ENCODE data around the gene RAB20.

RAB20 gene

DNA sequence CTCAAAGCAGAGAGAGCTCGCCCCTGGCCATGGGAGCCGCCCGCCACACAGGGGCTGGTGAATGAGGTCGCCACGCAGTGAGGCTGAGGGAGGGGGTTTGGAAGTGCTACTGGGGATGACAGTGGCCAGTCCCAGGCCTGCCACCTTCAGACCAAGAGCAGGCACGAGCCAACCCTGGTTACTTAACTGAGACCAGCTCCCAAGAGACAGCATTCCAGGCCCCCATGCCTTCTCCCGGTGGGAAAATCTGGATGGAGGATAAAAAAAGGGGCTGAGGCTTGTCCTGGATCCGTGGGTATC is 43.3 kb downstream of the RAB20 start:
- TF ChIP-seq Cebpa-rat (IDR thresholded peaks at IDR 0.05), result no peak
- peak overlapping the region; percentile 81 for H3K4me2 ChIP-seq
- H4K20me1 ChIP-seq, result peaks cover 10% of the 10 kb centered on the region; the same call in 1 of the 2 replicates

DNA sequence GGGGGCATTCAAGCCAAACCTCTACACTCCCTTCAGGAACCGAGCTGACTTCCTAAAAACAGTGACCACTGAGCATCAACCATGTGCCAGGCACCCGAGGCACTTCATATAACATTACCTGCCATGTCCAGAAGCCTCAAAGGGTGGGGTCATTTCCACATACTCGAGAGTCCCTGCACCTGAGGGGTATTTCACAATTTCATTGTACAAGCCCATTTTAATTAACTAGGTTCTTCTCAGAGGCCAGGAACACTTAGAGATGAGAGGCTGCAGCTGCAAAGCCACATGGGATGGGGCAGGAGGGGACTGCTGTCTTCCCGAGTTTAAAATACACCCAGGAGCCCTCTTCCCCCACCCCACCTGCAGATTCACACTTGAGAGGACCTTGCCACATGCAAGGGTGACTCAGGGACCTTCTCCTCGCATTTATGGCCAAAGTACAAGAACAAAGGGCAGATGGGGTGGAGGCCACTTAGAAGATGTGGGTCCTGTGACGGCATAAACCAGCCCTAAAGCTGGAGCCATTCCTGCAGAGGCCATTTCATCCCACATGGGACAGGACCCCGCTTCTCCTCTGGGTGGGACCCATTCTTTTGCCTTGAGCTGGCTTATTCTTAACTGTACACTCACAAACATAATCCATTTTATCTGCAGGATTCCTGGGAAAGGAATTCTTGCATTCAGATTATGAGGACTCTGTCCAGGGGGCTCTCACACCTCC is 43.9 kb downstream of the RAB20 start:
- peaks cover 10% of the 10 kb centered on the region; the same call in 1 of the 2 replicates for H4K20me1 ChIP-seq
- H3K9ac ChIP-seq, result no peak overlapping the region
- peak overlapping the region; percentile 81 for H3K4me2 ChIP-seq
- H3K9me3 ChIP-seq, result no peaks in the 10 kb centered on the region
- H3K4me1 ChIP-seq, result peaks cover 91% of the 10 kb centered on the region
- H3K27me3 ChIP-seq, result no peaks in the 10 kb centered on the region
- H3K27ac ChIP-seq, result peak overlapping the region; percentile 46; the same call in 1 of the 2 replicates
- no peak overlapping the region for H3K4me3 ChIP-seq
- H3K36me3 ChIP-seq, result peaks cover 13% of the 10 kb centered on the region; the same call in 1 of the 2 replicates
- no peak for TF ChIP-seq Cebpa-rat (IDR thresholded peaks at IDR 0.05)

More for the DNA sequence above, 43.3 kb downstream of the RAB20 start:
- Histone ChIP-seq H3K27me3 (no peaks in the 10 kb centered on the region), H3K27ac (peak overlapping the region; percentile 46; the same call in 1 of the 2 replicates), H3K9ac (no peak overlapping the region), H3K36me3 (peaks cover 13% of the 10 kb centered on the region; the same call in 1 of the 2 replicates), H3K9me3 (no peaks in the 10 kb centered on the region), H3K4me1 (peaks cover 91% of the 10 kb centered on the region), H3K4me3 (no peak overlapping the region)

DNA sequence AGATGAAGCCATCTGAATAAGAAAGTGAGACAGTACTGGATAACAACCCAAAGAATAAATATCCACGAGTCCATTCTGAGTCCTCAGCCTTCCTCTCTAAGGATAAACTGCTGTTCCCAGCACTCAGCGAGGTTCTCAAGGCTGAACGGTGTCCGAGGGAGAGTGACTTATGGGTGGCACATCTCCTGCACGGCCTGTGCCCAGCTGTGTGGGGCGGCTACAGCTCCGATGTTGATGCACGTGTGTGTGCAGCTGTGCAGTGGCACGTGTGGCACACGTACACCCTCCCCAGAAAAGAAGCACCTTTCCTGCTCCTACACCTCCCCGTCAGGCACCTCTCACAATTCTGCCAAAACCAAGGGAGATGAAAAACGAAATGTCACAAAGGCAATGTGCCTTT is 45.0 kb downstream of the RAB20 start:
- no peak for TF ChIP-seq Cebpa-rat (IDR thresholded peaks at IDR 0.05)
- Histone ChIP-seq H3K36me3 (peaks cover 13% of the 10 kb centered on the region; the same call in 1 of the 2 replicates), H3K27ac (no peak overlapping the region), H3K4me2 (peak overlapping the region; percentile 81; the same call in 1 of the 2 replicates), H3K9ac (no peak overlapping the region), H3K9me3 (no peaks in the 10 kb centered on the region), H3K4me3 (no peak overlapping the region), H4K20me1 (peaks cover 7% of the 10 kb centered on the region; the same call in 1 of the 2 replicates), H3K27me3 (no peaks in the 10 kb centered on the region), H3K4me1 (peaks cover 91% of the 10 kb centered on the region)

DNA sequence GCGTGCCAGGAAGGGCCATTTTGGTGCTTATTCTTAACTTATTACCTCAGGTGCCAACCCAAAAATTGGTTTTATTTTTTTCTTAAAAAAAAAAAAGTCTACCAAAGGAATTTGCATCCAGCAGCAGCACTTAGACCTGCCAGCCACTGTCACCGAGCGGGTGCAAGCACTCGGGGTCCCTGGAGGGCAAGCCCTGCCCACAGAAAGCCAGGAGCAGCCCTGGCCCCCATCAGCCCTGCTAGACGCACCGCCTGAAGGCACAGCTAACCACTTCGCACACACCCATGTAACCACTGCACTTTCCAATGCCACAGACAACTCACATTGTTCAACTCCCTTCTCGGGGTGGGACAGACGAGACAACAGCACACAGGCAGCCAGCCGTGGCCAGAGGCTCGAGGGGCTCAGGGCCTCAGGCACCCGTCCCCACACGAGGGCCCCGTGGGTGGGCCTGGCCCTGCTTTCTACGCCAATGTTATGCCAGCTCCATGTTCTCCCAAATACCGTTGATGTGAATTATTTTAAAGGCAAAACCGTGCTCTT is 49.3 kb downstream of the RAB20 start:
- Histone ChIP-seq H3K27ac (peak overlapping the region; percentile 37; the same call in 1 of the 2 replicates), H3K9me3 (no peaks in the 10 kb centered on the region), H3K4me3 (no peak overlapping the region), H4K20me1 (no peaks in the 10 kb centered on the region), H3K4me2 (peak overlapping the region; percentile 77), H3K9ac (no peak overlapping the region), H3K4me1 (peaks cover 82% of the 10 kb centered on the region), H3K27me3 (no peaks in the 10 kb centered on the region), H3K36me3 (no peaks in the 10 kb centered on the region)
- no peak for TF ChIP-seq Cebpa-rat (IDR thresholded peaks at IDR 0.05)

DNA sequence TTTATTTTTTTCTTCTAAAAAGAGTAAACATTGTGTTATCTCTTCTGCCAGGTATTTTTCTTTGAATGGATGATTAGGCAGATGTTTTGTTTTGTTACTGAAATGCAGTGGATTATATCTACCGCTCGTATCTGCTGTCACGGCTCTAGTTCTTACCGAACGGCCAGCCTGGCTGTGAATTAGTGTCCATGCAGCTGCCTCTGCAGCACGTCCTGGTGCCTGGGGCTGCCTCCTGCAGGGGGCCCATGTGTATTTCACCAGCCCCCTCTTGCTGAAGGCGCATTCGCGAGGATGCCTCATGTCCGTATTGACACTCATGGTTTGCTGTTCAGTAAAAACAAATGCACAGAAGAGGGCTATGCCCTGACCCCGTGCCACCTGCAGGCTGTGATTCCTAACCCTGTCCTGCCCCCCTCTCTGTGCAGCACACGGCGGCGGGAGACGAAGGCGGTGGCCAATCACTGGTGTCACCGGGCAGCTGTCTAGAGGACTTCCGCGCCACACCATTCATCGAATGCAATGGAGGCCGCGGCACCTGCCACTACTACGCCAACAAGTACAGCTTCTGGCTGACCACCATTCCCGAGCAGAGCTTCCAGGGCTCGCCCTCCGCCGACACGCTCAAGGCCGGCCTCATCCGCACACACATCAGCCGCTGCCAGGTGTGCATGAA is 49.9 kb downstream of the RAB20 start:
- no peak overlapping the region for H3K9ac ChIP-seq
- peak overlapping the region; percentile 77 for H3K4me2 ChIP-seq
- peaks cover 83% of the 10 kb centered on the region for H3K4me1 ChIP-seq
- no peak overlapping the region for H3K4me3 ChIP-seq
- no peaks in the 10 kb centered on the region for H4K20me1 ChIP-seq
- H3K9me3 ChIP-seq, result no peaks in the 10 kb centered on the region
- no peak for TF ChIP-seq Cebpa-rat (IDR thresholded peaks at IDR 0.05)
- H3K27ac ChIP-seq, result no peak overlapping the region
- H3K36me3 ChIP-seq, result no peaks in the 10 kb centered on the region
- no peaks in the 10 kb centered on the region for H3K27me3 ChIP-seq

DNA sequence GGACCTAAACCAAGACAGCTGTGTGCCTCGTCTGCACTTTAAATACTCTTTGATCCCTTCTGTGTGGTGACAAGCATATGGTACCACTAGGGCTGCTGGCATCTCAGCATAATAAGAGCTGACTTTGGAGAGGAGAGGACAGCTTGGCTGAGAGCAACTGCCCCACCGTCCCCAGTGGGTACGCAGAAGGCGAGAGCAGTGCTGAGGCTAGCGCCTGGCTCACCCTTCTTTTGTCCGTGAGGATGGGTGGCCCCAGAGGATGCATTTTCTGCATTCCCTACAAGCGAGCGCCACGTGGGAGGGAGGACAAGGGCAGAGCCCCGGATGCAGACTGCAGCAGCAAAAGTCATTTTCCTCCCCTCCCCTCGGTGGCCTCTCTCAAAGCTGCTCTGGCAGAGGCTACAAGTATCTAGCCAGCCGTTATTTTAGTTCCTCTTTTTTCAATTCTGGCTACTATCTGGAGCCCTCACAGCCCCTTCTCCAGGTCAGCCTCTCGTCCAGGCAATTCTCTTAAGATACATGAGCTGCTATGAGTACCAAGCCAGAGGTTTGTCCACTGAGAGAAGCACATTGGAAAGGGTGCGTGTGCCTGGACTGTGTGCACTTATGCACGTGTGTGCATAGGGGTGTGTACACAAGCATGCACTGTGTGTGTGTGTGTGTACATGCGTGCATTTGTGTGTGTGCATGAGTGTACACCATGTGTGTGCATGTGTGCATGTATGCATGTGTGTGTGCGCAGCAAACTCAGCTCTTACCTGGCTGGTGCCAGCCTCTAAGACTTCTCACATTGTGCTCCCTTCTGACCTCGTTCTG is 51.3 kb downstream of the RAB20 start:
- H3K27me3 ChIP-seq, result no peaks in the 10 kb centered on the region
- H3K36me3 ChIP-seq, result no peaks in the 10 kb centered on the region
- H4K20me1 ChIP-seq, result no peaks in the 10 kb centered on the region
- H3K9ac ChIP-seq, result peak overlapping the region; percentile 32
- TF ChIP-seq Cebpa-rat (IDR thresholded peaks at IDR 0.05), result no peak
- H3K9me3 ChIP-seq, result no peaks in the 10 kb centered on the region
- H3K27ac ChIP-seq, result peak overlapping the region; percentile 60
- H3K4me1 ChIP-seq, result peaks cover 68% of the 10 kb centered on the region
- H3K4me3 ChIP-seq, result no peak overlapping the region
- peak overlapping the region; percentile 77 for H3K4me2 ChIP-seq

DNA sequence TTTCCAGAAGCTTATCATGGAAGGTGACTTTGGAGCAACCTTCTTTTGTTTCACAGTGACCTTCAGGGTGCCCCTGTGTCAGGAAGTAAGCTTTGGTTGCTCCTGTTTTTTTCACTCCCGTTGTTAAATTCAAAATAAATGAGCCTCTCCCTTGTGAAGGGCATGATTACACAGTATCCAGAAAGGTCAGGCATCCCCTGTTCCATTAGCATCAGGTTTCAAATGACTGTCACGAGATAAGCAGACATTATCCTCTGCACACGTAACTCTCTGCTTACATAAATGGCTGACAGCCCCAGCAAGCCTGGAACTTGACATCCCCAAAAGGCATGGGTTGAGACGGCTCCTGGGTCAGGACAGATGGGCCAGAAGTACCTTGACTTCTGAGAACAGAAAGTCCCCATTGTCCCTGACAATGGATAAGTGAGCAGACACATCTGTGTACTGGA is 52.0 kb downstream of the RAB20 start:
- Histone ChIP-seq H3K4me2 (peak overlapping the region; percentile 77), H3K27me3 (no peaks in the 10 kb centered on the region), H3K27ac (peak overlapping the region; percentile 59), H3K9ac (peak overlapping the region; percentile 32; the same call in 1 of the 2 replicates), H3K4me1 (peaks cover 64% of the 10 kb centered on the region), H3K9me3 (no peaks in the 10 kb centered on the region), H3K4me3 (no peak overlapping the region), H4K20me1 (no peaks in the 10 kb centered on the region), H3K36me3 (no peaks in the 10 kb centered on the region)
- TF ChIP-seq Cebpa-rat (IDR thresholded peaks at IDR 0.05), result no peak

DNA sequence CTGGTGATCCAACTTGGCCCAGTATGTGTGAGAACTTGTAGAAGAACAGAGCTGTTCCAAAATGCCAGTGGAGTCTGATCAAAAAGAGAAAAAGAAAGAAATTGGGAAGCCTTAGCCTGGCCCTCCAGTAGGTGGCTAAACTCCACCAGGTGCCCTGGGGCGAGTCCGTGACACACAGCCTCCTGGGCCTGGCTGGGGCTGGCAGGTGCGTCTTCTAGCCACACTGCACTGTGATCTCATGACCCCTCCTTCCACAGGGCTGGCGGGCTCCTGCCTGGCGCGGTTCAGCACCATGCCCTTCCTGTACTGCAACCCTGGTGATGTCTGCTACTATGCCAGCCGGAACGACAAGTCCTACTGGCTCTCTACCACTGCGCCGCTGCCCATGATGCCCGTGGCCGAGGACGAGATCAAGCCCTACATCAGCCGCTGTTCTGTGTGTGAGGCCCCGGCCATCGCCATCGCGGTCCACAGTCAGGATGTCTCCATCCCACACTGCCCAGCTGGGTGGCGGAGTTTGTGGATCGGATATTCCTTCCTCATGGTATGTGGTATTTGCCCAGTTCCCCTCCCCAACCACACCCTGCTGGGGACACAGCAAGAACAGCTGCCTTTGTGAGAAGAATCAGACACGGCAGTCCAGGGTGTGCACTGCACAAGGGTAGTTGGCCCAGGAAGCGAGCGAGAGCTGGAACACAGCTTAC is 53.7 kb downstream of the RAB20 start:
- Histone ChIP-seq H3K4me2 (peak overlapping the region; percentile 18; the same call in 1 of the 2 replicates), H3K4me1 (peaks cover 72% of the 10 kb centered on the region), H3K4me3 (no peak overlapping the region), H3K9ac (no peak overlapping the region), H4K20me1 (no peaks in the 10 kb centered on the region), H3K27ac (no peak overlapping the region), H3K27me3 (no peaks in the 10 kb centered on the region), H3K9me3 (no peaks in the 10 kb centered on the region), H3K36me3 (no peaks in the 10 kb centered on the region)
- TF ChIP-seq Cebpa-rat (IDR thresholded peaks at IDR 0.05), result no peak

Data from BLaER1 (cell line).